ENCODE measurements around the gene IGSF23. TPM values are rescaled to one million over a fixed set of nuclear protein-coding genes. Genes with fewer than 3 reads are reported as not detected.
"Not testable (repeated sequence)": the region's sequence is repeated elsewhere in the genome, so short reads cannot be mapped to it uniquely, and the experiment has no call there.

IGSF23 gene
- total and polyA plus RNA-seq, 2 of the 13 experiments (the other 11 are each of a cell fraction or from before 2014, with no cell fraction given) = 2.3 to 8.8 TPM

- TF ChIP-seq PHB2 (IDR thresholded peaks at IDR 0.05; ENCODE audit: partially characterized antibody) (no peak), ZNF282 (IDR thresholded peaks at IDR 0.05; ENCODE audit: partially characterized antibody) (no peak), ZNF770 (CRISPR knock-in tag; IDR thresholded peaks at IDR 0.05) (no peak), TP53 (CRISPR knock-in tag; conservative IDR thresholded peaks at IDR 0.05) (no peak), ZFX (CRISPR knock-in tag; IDR thresholded peaks at IDR 0.05; ENCODE audit: low read depth) (no peak), HNRNPLL (IDR thresholded peaks at IDR 0.05; ENCODE audit: low read depth, low read length, poor library complexity, severe bottlenecking) (no peak)
Measured at GRCh38 chr19:44609219-44609618, 4.1 kb upstream of the IGSF23 start (continued).

GRCh38 chr19:44610497-44610896 is 2.9 kb upstream of the IGSF23 start:
- ChIA-PET POLR2A (interaction anchor here (0.6 to 6.0 kb wide), 7 partner anchors 15 to 52 kb away, joined by 3 to 87 read pairs (median 6); no protein-coding TSS in a partner anchor), CTCF (ENCODE audit: low intra/inter-chr PET ratio, low total read pairs) (interaction anchor here (1.9 to 3.1 kb wide), 2 partner anchors 34 to 45 kb away, joined by 4 to 21 read pairs; no protein-coding TSS in a partner anchor)
- not testable (repeated sequence) for FAIRE-seq; H3K36me3 ChIP-seq (replicated peaks in 1 of 2; ENCODE audit: control insufficient read depth in 1 of 2, insufficient read depth in 2 of 2, low read length in 2 of 2); H3K4me3 ChIP-seq (replicated peaks in 1 of 3; ENCODE audit: insufficient read depth in 1 of 3, low read depth in 2 of 3, low read length in 3 of 3); H2AFZ ChIP-seq (ENCODE audit: low read length); H3K79me2 ChIP-seq (ENCODE audit: insufficient read depth, low read length); H3K4me2 ChIP-seq (ENCODE audit: low read depth, low read length); H4K20me1 ChIP-seq (ENCODE audit: insufficient read depth, low read length); H3K9me3 ChIP-seq (ENCODE audit: low read length); BruUV-seq (replicated peaks); H3K9ac ChIP-seq (ENCODE audit: insufficient read depth, low read depth, low read length); H3K27me3 ChIP-seq (ENCODE audit: control insufficient read depth in 1 of 2, insufficient read depth in 2 of 2, low read length in 2 of 2)
- TF ChIP-seq STAG1 (CRISPR knock-in tag; IDR thresholded peaks at IDR 0.05) (peak; percentile 56), RAD21 (CRISPR knock-in tag; IDR thresholded peaks at IDR 0.05) (0 out of 2 replicates have a peak, but pooled peaks have one; percentile 35), SMC3 (IDR thresholded peaks at IDR 0.05; ENCODE audit: low read length) (peak; percentile 68), HMGXB4 (CRISPR knock-in tag; IDR thresholded peaks at IDR 0.05; ENCODE audit: borderline replicate concordance in 1 of 2, low read depth in 1 of 2) (0 out of 4 replicates have a peak, but pooled peaks of 1 of the 2 experiments have one; percentile 22)
- TF ChIP-seq, protein P1, sequence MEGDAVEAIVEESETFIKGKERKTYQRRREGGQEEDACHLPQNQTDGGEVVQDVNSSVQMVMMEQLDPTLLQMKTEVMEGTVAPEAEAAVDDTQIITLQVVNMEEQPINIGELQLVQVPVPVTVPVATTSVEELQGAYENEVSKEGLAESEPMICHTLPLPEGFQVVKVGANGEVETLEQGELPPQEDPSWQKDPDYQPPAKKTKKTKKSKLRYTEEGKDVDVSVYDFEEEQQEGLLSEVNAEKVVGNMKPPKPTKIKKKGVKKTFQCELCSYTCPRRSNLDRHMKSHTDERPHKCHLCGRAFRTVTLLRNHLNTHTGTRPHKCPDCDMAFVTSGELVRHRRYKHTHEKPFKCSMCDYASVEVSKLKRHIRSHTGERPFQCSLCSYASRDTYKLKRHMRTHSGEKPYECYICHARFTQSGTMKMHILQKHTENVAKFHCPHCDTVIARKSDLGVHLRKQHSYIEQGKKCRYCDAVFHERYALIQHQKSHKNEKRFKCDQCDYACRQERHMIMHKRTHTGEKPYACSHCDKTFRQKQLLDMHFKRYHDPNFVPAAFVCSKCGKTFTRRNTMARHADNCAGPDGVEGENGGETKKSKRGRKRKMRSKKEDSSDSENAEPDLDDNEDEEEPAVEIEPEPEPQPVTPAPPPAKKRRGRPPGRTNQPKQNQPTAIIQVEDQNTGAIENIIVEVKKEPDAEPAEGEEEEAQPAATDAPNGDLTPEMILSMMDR (CRISPR knock-in tag; IDR thresholded peaks at IDR 0.05) = peak; percentile 32
- ATAC-seq (peak; percentile 63), DNase-seq (ENCODE audit: low spot score) (peak; percentile 45)
- in situ Hi-C loops (cut with HindIII; ENCODE audit: extremely low pct_ligation_motif_present, low pct_unique_long_range_greater_than_20kb) = loop anchor here (5.0 kb wide), 1 partner anchor 47 kb away; no protein-coding TSS in a partner anchor
- H3K4me1 ChIP-seq (ENCODE audit: insufficient read depth, low read length) = peaks cover 98% of the 10 kb centered on the region
- intact Hi-C loops (cut with micrococcal nuclease; ENCODE audit: unreplicated experiment) = loop anchor here (1.0 to 5.0 kb wide), 2 partner anchors 33 to 47 kb away; no protein-coding TSS in a partner anchor
- H3K27ac ChIP-seq (ENCODE audit: extremely low read length, insufficient read depth, low read length) = peak overlapping the region; percentile 92
- WGBS (ENCODE audit: low lambda C conversion rate) = 56% methylated on average over 5 of the region's 5 CpGs
